Endodermal cell (in vitro differentiated cells): Measurements from ENCODE around the gene DHRS7B. TPM values are rescaled to one million over a fixed set of nuclear protein-coding genes. Genes with fewer than 3 reads are reported as not detected.

Source experiments
- DNase-seq: peaks from one replicate; pipeline ENCODE4 v3.0.0-alpha.2; 2017
- H3K27ac ChIP-seq: 2 replicates; pipeline ENCODE4 v1.5.1; 2013; ENCODE audit warnings: mild to moderate bottlenecking, low read depth, low read length, moderate library complexity
- H3K27me3 ChIP-seq: 2 replicates; pipeline ENCODE4 v1.6.1; 2013; ENCODE audit warnings: mild to moderate bottlenecking, low read length, moderate library complexity; ENCODE audit not compliant: insufficient read depth, control insufficient read depth, poor library complexity, severe bottlenecking
- H3K36me3 ChIP-seq: 2 replicates; pipeline ENCODE4 v1.7.0; 2013; ENCODE audit warnings: mild to moderate bottlenecking, low read length, moderate library complexity; ENCODE audit not compliant: control insufficient read depth, insufficient read depth
- H3K4me1 ChIP-seq: one replicate; pipeline ENCODE4 v1.7.0; 2013; ENCODE audit warnings: low read length; ENCODE audit not compliant: control insufficient read depth, insufficient read depth
- H3K4me3 ChIP-seq: 2 replicates; pipeline ENCODE4 v1.5.1; 2013; ENCODE audit warnings: mild to moderate bottlenecking, low read length, moderate library complexity
- H3K9ac ChIP-seq: 2 replicates; pipeline ENCODE4 v1.6.1; 2013; ENCODE audit warnings: mild to moderate bottlenecking, low read length, moderate library complexity; ENCODE audit not compliant: poor library complexity, severe bottlenecking; ENCODE audit errors: extremely low read depth
- H3K9me3 ChIP-seq: 2 replicates; pipeline ENCODE4 v1.6.1; 2013; ENCODE audit warnings: mild to moderate bottlenecking, low read length, moderate library complexity; ENCODE audit not compliant: control insufficient read depth
- H3K27ac Mint-ChIP-seq: 2 replicates; pipeline ENCODE4 v1.8.0; 2020; ENCODE audit warnings: mixed read lengths
- H3K27me3 Mint-ChIP-seq: 2 replicates; pipeline ENCODE4 v1.8.0; 2021; ENCODE audit warnings: mild to moderate bottlenecking, mixed read lengths; ENCODE audit not compliant: insufficient read depth
- H3K36me3 Mint-ChIP-seq: 2 replicates; pipeline ENCODE4 v1.8.0; 2020; ENCODE audit warnings: low read depth, mixed read lengths
- H3K4me1 Mint-ChIP-seq: 2 replicates; pipeline ENCODE4 v1.8.0; 2020; ENCODE audit warnings: mixed read lengths
- H3K4me3 Mint-ChIP-seq: 2 replicates; pipeline ENCODE4 v1.8.0; 2020; ENCODE audit warnings: mild to moderate bottlenecking, moderate library complexity, mixed read lengths
- H3K9me3 Mint-ChIP-seq: 2 replicates; pipeline ENCODE4 v1.8.0; 2020; ENCODE audit warnings: mild to moderate bottlenecking, mixed read lengths
- CTCF ChIP-seq: fragments of 200-600 bp; sonication (generic); conservative IDR thresholded peaks from 2 replicates; pipeline ENCODE4 v1.5.0; 2021; ENCODE audit warnings: antibody characterized with exemption, mild to moderate bottlenecking
- WGBS, 2 experiments: methylation state at CpG; one replicate each; pipeline versions ENCODE4 v1.1.5 to v1.1.7; 2013; ENCODE audit warnings: missing lambda C conversion rate in 2 of 2, mixed read lengths in 1 of 2; ENCODE audit not compliant: insufficient coverage in 1 of 2, insufficient read length in 1 of 2; 5-methylcytosine and 5-hydroxymethylcytosine counted together
- total RNA-seq, 2 donors: library from RNA; stranded (reverse); fragmentation: NEBNext Ultra II Directional in 1 of 2; extraction: Animal tissue kit (Norgen Biotek cat#: 25700) in 1 of 2; gene quantifications; 2 replicates in 1 of 2; 3 replicates in 1 of 2; pipeline ENCODE4 v1.2.1, GENCODE V29; 2021

The DHRS7B gene
- total RNA-seq, 2 donors from 2014 or later, result 20.8 to 24.2 TPM

- Mint-ChIP-seq H3K4me1 (peaks cover 7% of the 10 kb centered on the region), H3K9me3 (no peaks in the 10 kb centered on the region), H3K27ac (no peak overlapping the region), H3K4me3 (no peak overlapping the region), H3K27me3 (no peaks in the 10 kb centered on the region), H3K36me3 (peaks cover 35% of the 10 kb centered on the region)
- peak; percentile 22 for DNase-seq
- Histone ChIP-seq H3K9me3 (no peaks in the 10 kb centered on the region), H3K27ac (no peak overlapping the region), H3K9ac (no peak overlapping the region), H3K27me3 (no peaks in the 10 kb centered on the region), H3K4me1 (no peaks in the 10 kb centered on the region), H3K4me3 (no peak overlapping the region), H3K36me3 (peaks cover 11% of the 10 kb centered on the region)
- no peak for TF ChIP-seq CTCF
- WGBS, 2 experiments, result 84 to 94% methylated on average over 4 to 6 of the region's 6 CpGs
Measured at GRCh38 chr17:21172846-21173245, 46.1 kb downstream of the DHRS7B start.

- DNase-seq, result peak; percentile 33
- 81 to 87% methylated on average over 2 of the region's 2 CpGs for WGBS, 2 experiments
- Histone ChIP-seq H3K36me3 (peaks cover 11% of the 10 kb centered on the region), H3K9ac (no peak overlapping the region), H3K27ac (no peak overlapping the region), H3K4me1 (no peaks in the 10 kb centered on the region), H3K27me3 (no peaks in the 10 kb centered on the region), H3K9me3 (no peaks in the 10 kb centered on the region), H3K4me3 (no peak overlapping the region)
- Mint-ChIP-seq H3K36me3 (peaks cover 36% of the 10 kb centered on the region), H3K27me3 (no peaks in the 10 kb centered on the region), H3K4me1 (peaks cover 12% of the 10 kb centered on the region), H3K27ac (no peak overlapping the region), H3K4me3 (no peak overlapping the region), H3K9me3 (no peaks in the 10 kb centered on the region)
- no peak for TF ChIP-seq CTCF
Measured at GRCh38 chr17:21173543-21173942, 46.8 kb downstream of the DHRS7B start.

- H3K9ac ChIP-seq, result no peak overlapping the region
- WGBS, 2 experiments, result 95 to 96% methylated on average over 7 to 8 of the region's 8 CpGs
- no peak overlapping the region for H3K27ac ChIP-seq
- Mint-ChIP-seq H3K27ac (no peak overlapping the region), H3K27me3 (no peaks in the 10 kb centered on the region), H3K9me3 (no peaks in the 10 kb centered on the region), H3K4me3 (no peak overlapping the region), H3K4me1 (peaks cover 12% of the 10 kb centered on the region), H3K36me3 (peaks cover 38% of the 10 kb centered on the region)
- H3K9me3 ChIP-seq, result no peaks in the 10 kb centered on the region
- no peak overlapping the region for H3K4me3 ChIP-seq
- DNase-seq, result no peak
- no peaks in the 10 kb centered on the region for H3K27me3 ChIP-seq
- H3K36me3 ChIP-seq, result peaks cover 11% of the 10 kb centered on the region
- TF ChIP-seq CTCF, result no peak
- H3K4me1 ChIP-seq, result no peaks in the 10 kb centered on the region
Measured at GRCh38 chr17:21174186-21174585, 47.4 kb downstream of the DHRS7B start.
